Measurements from ENCODE around the gene TPSD1.

DNA sequence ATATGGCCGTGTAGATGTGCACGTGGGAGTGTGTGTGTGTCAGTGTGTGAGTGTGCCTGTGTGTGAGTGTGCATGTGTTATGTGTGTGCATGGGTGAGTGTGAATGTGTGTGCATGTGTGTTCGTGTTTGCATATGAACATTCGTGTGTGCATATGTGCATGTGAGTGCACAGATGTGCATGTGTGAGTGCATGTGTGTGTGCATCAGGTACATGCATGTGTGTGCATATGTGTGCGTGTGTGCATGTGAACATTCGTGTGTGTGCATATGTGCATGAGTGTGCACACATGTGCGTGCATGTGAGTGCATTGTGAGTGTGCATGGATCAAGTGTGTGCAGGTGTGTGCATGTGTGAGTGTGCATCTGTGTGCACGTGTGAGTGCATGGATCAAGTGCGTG is 17.9 kb upstream of the TPSD1 start:
- no peak for TF ChIP-seq POLR2A (IDR thresholded peaks at IDR 0.05; ENCODE audit: low read length)
- no peak for TF ChIP-seq GATA1 (IDR thresholded peaks at IDR 0.05; ENCODE audit: low read depth, low read length)

Data from erythroblast (primary cell).